SK-N-SH treated with all-trans-retinoic acid at 6 μM for 48 hours (cell line): Measurements from ENCODE around the gene FAM53A.

Experiments used
- ARNTL ChIP-seq: fragments of 450-650 bp; formaldehyde crosslinking; IDR thresholded peaks from 2 replicates; pipeline ENCODE4 v1.5.0; 2020; ENCODE audit warnings: low read depth, mild to moderate bottlenecking, moderate library complexity, borderline replicate concordance
- BACH2 ChIP-seq: fragments of 250-450 bp; sonication (Bioruptor Pico); IDR thresholded peaks from 2 replicates; pipeline ENCODE4 v1.9.0; 2021; ENCODE audit warnings: mild to moderate bottlenecking, borderline replicate concordance
- CREB5 ChIP-seq: fragments of 250-450 bp; sonication (Bioruptor Pico); IDR thresholded peaks from 2 replicates; pipeline ENCODE4 v1.5.1; 2020; ENCODE audit warnings: low read depth, mild to moderate bottlenecking, moderate library complexity
- CSDC2 ChIP-seq: fragments of 250-450 bp; sonication (Bioruptor Pico); IDR thresholded peaks from 2 replicates; pipeline ENCODE4 v1.5.0; 2020; ENCODE audit warnings: mild to moderate bottlenecking, moderate library complexity
- GLIS3 ChIP-seq: fragments of 250-450 bp; sonication (Bioruptor Pico); IDR thresholded peaks from 2 replicates; pipeline ENCODE4 v1.5.0; 2020; ENCODE audit warnings: mild to moderate bottlenecking, moderate library complexity
- PATZ1 ChIP-seq: fragments of 250-450 bp; sonication (Bioruptor Pico); IDR thresholded peaks from 2 replicates; pipeline ENCODE4 v1.8.0; 2020; ENCODE audit warnings: mild to moderate bottlenecking, moderate library complexity, borderline replicate concordance
- RARB ChIP-seq: fragments of 250-450 bp; sonication (Bioruptor Pico); IDR thresholded peaks from 2 replicates; pipeline ENCODE4 v1.8.0; 2021; ENCODE audit warnings: mild to moderate bottlenecking, moderate library complexity
- SNAI2 ChIP-seq: fragments of 250-450 bp; sonication (Bioruptor Pico); IDR thresholded peaks from 2 replicates; pipeline ENCODE4 v1.5.0; 2020; ENCODE audit warnings: mild to moderate bottlenecking, moderate library complexity
- TCF4 ChIP-seq: fragments of 250-450 bp; sonication (Bioruptor Pico); IDR thresholded peaks from 2 replicates; pipeline ENCODE4 v1.8.0; 2021; ENCODE audit warnings: mild to moderate bottlenecking, moderate library complexity, borderline replicate concordance
- TOX ChIP-seq: fragments of 250-450 bp; sonication (Bioruptor Pico); IDR thresholded peaks from 2 replicates; pipeline ENCODE4 v1.8.0; 2021; ENCODE audit warnings: mild to moderate bottlenecking, moderate library complexity, borderline replicate concordance
- ZFP3 ChIP-seq: fragments of 250-450 bp; sonication (Bioruptor Pico); IDR thresholded peaks from 2 replicates; pipeline ENCODE4 v1.5.0; 2020; ENCODE audit warnings: mild to moderate bottlenecking, moderate library complexity
- ZFP30 ChIP-seq: fragments of 450-650 bp; formaldehyde crosslinking; IDR thresholded peaks from 2 replicates; pipeline ENCODE4 v1.5.0; 2022; ENCODE audit warnings: mild to moderate bottlenecking, moderate library complexity
- ZNF565 ChIP-seq: fragments of 450-650 bp; formaldehyde crosslinking; conservative IDR thresholded peaks from 2 replicates; pipeline ENCODE4 v1.5.0; 2020; ENCODE audit warnings: low read depth, mild to moderate bottlenecking, moderate library complexity
- ZNF8 ChIP-seq: fragments of 450-650 bp; formaldehyde crosslinking; IDR thresholded peaks from 2 replicates; pipeline ENCODE4 v1.5.0; 2020; ENCODE audit warnings: mild to moderate bottlenecking, moderate library complexity

- no peak for TF ChIP-seq PATZ1 (CRISPR knock-in tag)
- TF ChIP-seq TOX = no peak
- TF ChIP-seq CSDC2 = no peak
- no peak for TF ChIP-seq ZNF8
- no peak for TF ChIP-seq RARB (CRISPR knock-in tag)
- no peak for TF ChIP-seq SNAI2 (CRISPR knock-in tag)
- no peak for TF ChIP-seq GLIS3
- no peak for TF ChIP-seq ARNTL
- no peak for TF ChIP-seq TCF4 (CRISPR knock-in tag)
- TF ChIP-seq ZFP3 (CRISPR knock-in tag) = no peak
- no peak for TF ChIP-seq CREB5 (CRISPR knock-in tag)
- no peak for TF ChIP-seq BACH2 (CRISPR knock-in tag)
- TF ChIP-seq ZFP30 (CRISPR knock-in tag) = no peak
- TF ChIP-seq ZNF565 (CRISPR knock-in tag) = no peak
Measured at GRCh38 chr4:1686440-1687036, 2.4 kb upstream of the FAM53A start.
